Calu3 (cell line): ENCODE results near the gene DYNC1I1. TPM values are rescaled to one million over a fixed set of nuclear protein-coding genes. Genes with fewer than 3 reads are reported as not detected.

Experiments
- BruUV-seq: library from RNA; stranded (reverse); fragments of 400-500 nt; replicated peaks from 2 replicates; lab custom pipeline; 2021; lab: Mats Ljungman, UMichigan
- CTCF ChIA-PET: fragments of 300-600 bp; sonication (Branson Sonifier 250); formaldehyde crosslinking; loops from one replicate; lab custom pipeline; 2022; ENCODE audit warnings: antibody characterized with exemption; lab: Charles Lee
- DNase-seq: peaks from one replicate; pipeline ENCODE4 v3.0.0; 2022
- H3K27ac Mint-ChIP-seq: one replicate; pipeline ENCODE4 v1.8.0; 2022; ENCODE audit warnings: mixed read lengths; ENCODE audit not compliant: unreplicated experiment
- H3K27me3 Mint-ChIP-seq: one replicate; pipeline ENCODE4 v1.8.0; 2022; ENCODE audit warnings: mixed read lengths; ENCODE audit not compliant: unreplicated experiment
- H3K36me3 Mint-ChIP-seq: one replicate; pipeline ENCODE4 v1.8.0; 2022; ENCODE audit warnings: mild to moderate bottlenecking, moderate library complexity, mixed read lengths; ENCODE audit not compliant: insufficient read depth, unreplicated experiment
- H3K4me1 Mint-ChIP-seq: one replicate; pipeline ENCODE4 v1.8.0; 2022; ENCODE audit warnings: mild to moderate bottlenecking, low read depth, mixed read lengths; ENCODE audit not compliant: unreplicated experiment
- H3K4me3 Mint-ChIP-seq: one replicate; pipeline ENCODE4 v1.8.0; 2022; ENCODE audit warnings: mild to moderate bottlenecking, low read depth, moderate library complexity, mixed read lengths; ENCODE audit not compliant: unreplicated experiment
- H3K9me3 Mint-ChIP-seq: one replicate; pipeline ENCODE4 v1.8.0; 2022; ENCODE audit warnings: low read depth, mixed read lengths; ENCODE audit not compliant: unreplicated experiment
- intact Hi-C: fragments of 100-400 bp; cut with micrococcal nuclease; formaldehyde crosslinking; loops from one replicate; pipeline ENCODE4 v1.10.0; 2022; ENCODE audit not compliant: unreplicated experiment
- total RNA-seq: library from RNA; stranded (reverse); gene quantifications from 2 replicates; pipeline ENCODE4 v1.2.3, GENCODE V29; 2022
- TF ChIP-seq, protein P1 (sequence below): fragments of 200-600 bp; IDR thresholded peaks from one replicate; pipeline ENCODE4 v1.8.0; 2022; ENCODE audit warnings: antibody characterized with exemption; ENCODE audit not compliant: unreplicated experiment

Gene DYNC1I1
- total RNA-seq, 1 experiment from 2014 or later: 0.73 TPM

DNA sequence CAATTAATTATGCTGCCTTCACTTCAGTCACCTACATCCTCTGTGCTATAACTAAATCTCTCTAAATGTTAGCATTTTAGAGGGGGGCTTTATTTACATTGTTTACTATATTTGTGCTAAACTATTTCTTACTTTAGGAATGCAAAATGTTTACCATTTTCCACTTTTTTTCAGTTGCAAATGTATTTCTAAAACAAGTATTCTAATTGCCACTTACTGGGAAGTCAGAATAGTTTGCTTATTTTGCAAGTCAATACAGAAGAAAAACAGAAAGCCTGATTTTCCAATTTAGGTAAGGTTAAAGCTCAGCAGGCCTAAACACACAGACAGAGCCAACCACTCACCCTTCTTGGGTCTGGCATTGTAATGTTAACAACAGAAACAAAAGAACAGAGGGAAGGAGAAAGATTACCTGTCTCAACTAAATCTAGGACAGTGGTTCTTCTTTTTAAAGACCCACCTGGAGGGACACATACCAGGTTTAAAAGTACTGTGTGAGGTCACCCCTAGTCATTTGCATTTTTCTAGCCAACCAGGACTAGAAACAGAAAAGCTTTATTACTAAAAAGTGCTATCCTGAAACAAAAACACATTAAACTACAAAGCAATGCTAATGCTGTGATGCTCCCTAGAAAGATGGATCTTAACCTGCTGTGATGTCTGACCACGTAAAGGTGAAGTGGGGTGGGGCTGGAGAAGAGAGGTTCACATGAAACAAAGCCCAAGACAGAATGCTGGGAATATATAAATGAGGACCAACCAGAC, 371.3 kb downstream of the DYNC1I1 start:
- TF ChIP-seq, protein P1, sequence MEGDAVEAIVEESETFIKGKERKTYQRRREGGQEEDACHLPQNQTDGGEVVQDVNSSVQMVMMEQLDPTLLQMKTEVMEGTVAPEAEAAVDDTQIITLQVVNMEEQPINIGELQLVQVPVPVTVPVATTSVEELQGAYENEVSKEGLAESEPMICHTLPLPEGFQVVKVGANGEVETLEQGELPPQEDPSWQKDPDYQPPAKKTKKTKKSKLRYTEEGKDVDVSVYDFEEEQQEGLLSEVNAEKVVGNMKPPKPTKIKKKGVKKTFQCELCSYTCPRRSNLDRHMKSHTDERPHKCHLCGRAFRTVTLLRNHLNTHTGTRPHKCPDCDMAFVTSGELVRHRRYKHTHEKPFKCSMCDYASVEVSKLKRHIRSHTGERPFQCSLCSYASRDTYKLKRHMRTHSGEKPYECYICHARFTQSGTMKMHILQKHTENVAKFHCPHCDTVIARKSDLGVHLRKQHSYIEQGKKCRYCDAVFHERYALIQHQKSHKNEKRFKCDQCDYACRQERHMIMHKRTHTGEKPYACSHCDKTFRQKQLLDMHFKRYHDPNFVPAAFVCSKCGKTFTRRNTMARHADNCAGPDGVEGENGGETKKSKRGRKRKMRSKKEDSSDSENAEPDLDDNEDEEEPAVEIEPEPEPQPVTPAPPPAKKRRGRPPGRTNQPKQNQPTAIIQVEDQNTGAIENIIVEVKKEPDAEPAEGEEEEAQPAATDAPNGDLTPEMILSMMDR: no peak
- Mint-ChIP-seq H3K4me1 (no peaks in the 10 kb centered on the region), H3K9me3 (no peaks in the 10 kb centered on the region), H3K4me3 (no peak overlapping the region), H3K27ac (no peak overlapping the region), H3K36me3 (peaks cover 6% of the 10 kb centered on the region), H3K27me3 (no peaks in the 10 kb centered on the region)
- no peak for DNase-seq
- intact Hi-C loops: no loop called here
- BruUV-seq: no TSS peak
- CTCF ChIA-PET: no interaction called here

DNA sequence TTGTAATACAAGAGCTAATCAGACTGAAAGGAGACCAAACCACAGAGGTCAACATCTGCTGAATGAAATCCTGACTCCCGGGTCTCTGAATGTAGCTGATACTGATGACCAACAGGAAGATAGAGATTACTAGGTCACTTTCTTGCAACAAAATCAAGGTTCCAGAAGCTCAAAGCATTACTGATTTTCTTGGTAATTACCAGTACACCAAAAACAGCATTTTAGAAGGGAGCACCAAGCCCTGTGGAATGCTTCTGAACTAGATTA, 371.8 kb downstream of the DYNC1I1 start:
- no peaks in the 10 kb centered on the region for H3K27me3 Mint-ChIP-seq
- intact Hi-C loops: no loop called here

More for the DNA sequence above, 371.8 kb downstream of the DYNC1I1 start:
- Mint-ChIP-seq H3K4me3 (no peak overlapping the region), H3K4me1 (no peaks in the 10 kb centered on the region), H3K27ac (no peak overlapping the region), H3K36me3 (peaks cover 6% of the 10 kb centered on the region), H3K9me3 (no peaks in the 10 kb centered on the region)
- BruUV-seq: no TSS peak
- TF ChIP-seq, protein P1: no peak
- CTCF ChIA-PET: no interaction called here
- DNase-seq: no peak

Other genes starting within 250 kb of the DYNC1I1 start
- 6.5 and 7.1 TPM in 2 replicates for gene PDK4, start 176.0 kb upstream of the DYNC1I1 start, total RNA-seq